ENCODE data around the gene PHF21A. TPM values are rescaled to one million over a fixed set of nuclear protein-coding genes. Genes with fewer than 3 reads are reported as not detected.
"Not testable (repeated sequence)": the region's sequence is repeated elsewhere in the genome, so short reads cannot be mapped to it uniquely, and the experiment has no call there.

PHF21A gene
- total and polyA plus RNA-seq, 8 donors, result 36.2 to 77.3 (median 69.3) TPM

GRCh38 chr11:46117842-46118241, 3.4 kb downstream of the PHF21A start:
- H3K27ac ChIP-seq, result peak overlapping the region in 1 of 2 donors; percentile 97
- DNase-seq, result no peak
- no peaks in the 10 kb centered on the region for H3K36me3 ChIP-seq
- H3K4me1 ChIP-seq, result peaks cover 27 to 73% of the 10 kb centered on the region in 2 donors
- peak overlapping the region in 1 of 2 donors; percentile 73 for H3K4me3 ChIP-seq
- no peak for ATAC-seq
- no peaks in the 10 kb centered on the region for H3K9me3 ChIP-seq
- H3K27me3 ChIP-seq, result no peaks in the 10 kb centered on the region
- peak in 1 of 2 donors; percentile 8 for TF ChIP-seq CTCF (IDR thresholded peaks at IDR 0.05)
- intact Hi-C loops (cut with DNase I), result no loop called here

GRCh38 chr11:46116712-46117037, 4.6 kb downstream of the PHF21A start:
- H3K36me3 ChIP-seq; DNase-seq; H3K27ac ChIP-seq; H3K9me3 ChIP-seq; ATAC-seq; intact Hi-C loops (cut with DNase I); H3K4me3 ChIP-seq; H3K27me3 ChIP-seq: not testable (repeated sequence)
- peaks cover 26 to 73% of the 10 kb centered on the region in 2 donors for H3K4me1 ChIP-seq

- no peak for ATAC-seq
- no peak for TF ChIP-seq CTCF (IDR thresholded peaks at IDR 0.05)
- intact Hi-C loops (cut with DNase I), result no loop called here
- Histone ChIP-seq H3K36me3 (no peaks in the 10 kb centered on the region), H3K27ac (no peak overlapping the region), H3K27me3 (no peaks in the 10 kb centered on the region), H3K4me1 (peaks cover 26 to 73% of the 10 kb centered on the region in 2 donors), H3K4me3 (no peak overlapping the region), H3K9me3 (no peaks in the 10 kb centered on the region)
- no peak for DNase-seq
Observed at GRCh38 chr11:46116007-46116711, 5.1 kb downstream of the PHF21A start.

- Histone ChIP-seq H3K4me1 (peaks cover 26 to 73% of the 10 kb centered on the region in 2 donors), H3K4me3 (no peak overlapping the region), H3K9me3 (no peaks in the 10 kb centered on the region), H3K27me3 (no peaks in the 10 kb centered on the region), H3K27ac (peak overlapping the region in 1 of 2 donors; percentile 2), H3K36me3 (no peaks in the 10 kb centered on the region)
- ATAC-seq (no peak), DNase-seq (no peak)
- TF ChIP-seq CTCF (IDR thresholded peaks at IDR 0.05), result no peak
- intact Hi-C loops (cut with DNase I), result no loop called here
Observed at GRCh38 chr11:46114961-46115360, 6.3 kb downstream of the PHF21A start.

- no peaks in the 10 kb centered on the region for H3K9me3 ChIP-seq
- no peak overlapping the region for H3K4me3 ChIP-seq
- ATAC-seq, result no peak
- peaks cover 26 to 71% of the 10 kb centered on the region in 2 donors for H3K4me1 ChIP-seq
- DNase-seq, result no peak
- no peak for TF ChIP-seq CTCF (IDR thresholded peaks at IDR 0.05)
- H3K27me3 ChIP-seq, result no peaks in the 10 kb centered on the region
- no peaks in the 10 kb centered on the region for H3K36me3 ChIP-seq
- H3K27ac ChIP-seq, result peak overlapping the region in 1 of 2 donors; percentile 21
- intact Hi-C loops (cut with DNase I), result no loop called here
Observed at GRCh38 chr11:46114378-46114777, 6.9 kb downstream of the PHF21A start.
